ENCODE results near the gene VSTM2B.

VSTM2B gene

DNA sequence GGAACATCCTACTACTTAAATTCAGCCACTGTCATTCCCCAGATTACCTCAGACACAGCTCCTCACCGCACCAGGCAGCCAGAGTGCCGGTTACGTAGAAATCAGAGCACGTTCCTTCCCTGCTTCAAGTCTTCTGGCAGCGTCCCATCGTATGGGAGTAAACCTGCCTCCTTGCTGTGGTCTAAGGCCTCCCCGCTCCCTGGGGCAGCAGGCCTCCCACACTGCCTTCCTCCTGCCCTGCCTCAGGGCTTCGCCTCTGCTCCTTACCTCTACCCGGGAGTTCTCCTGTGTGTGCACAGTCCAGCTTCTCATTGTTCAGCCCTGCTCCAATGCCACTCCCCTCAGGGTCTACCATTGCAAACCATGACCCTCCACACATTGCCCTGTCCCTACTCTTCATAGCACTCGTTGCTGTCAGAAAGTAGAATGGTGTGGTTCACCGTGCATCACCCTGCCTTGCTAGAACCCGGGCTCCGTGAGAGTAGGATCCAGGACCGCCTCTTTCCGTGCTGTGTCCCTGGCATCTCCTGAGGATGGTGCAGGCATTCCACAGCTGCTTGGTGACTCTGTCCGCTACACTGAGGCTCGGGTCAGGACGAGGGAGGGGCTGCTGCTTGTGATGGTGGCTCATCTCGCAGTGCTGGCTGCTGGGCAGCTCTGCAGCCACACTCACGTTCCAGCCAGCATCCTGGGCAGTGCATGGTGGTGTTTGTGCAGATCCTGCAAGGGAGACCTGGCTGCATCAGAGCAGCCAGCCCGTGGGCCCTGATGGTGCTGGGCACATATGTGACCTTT, 87.2 kb downstream of the VSTM2B start:
- H3K27ac ChIP-seq (ENCODE audit: low read length): no peak overlapping the region
- H3K27me3 ChIP-seq (ENCODE audit: insufficient read depth, low read length): no peaks in the 10 kb centered on the region
- H3K4me1 ChIP-seq (ENCODE audit: insufficient read depth, low read length): no peaks in the 10 kb centered on the region
- peaks cover 42% of the 10 kb centered on the region for H3K36me3 ChIP-seq (ENCODE audit: insufficient read depth, low read depth, low read length)
- H3K9me3 ChIP-seq (ENCODE audit: insufficient read depth, low read depth, low read length): no peaks in the 10 kb centered on the region
- no peak overlapping the region for H3K9ac ChIP-seq (ENCODE audit: low read depth, low read length)
- no peak overlapping the region for H3K4me3 ChIP-seq (ENCODE audit: low read length)

GRCh38 chr19:29614046-29614445, 88.3 kb downstream of the VSTM2B start:
- no peaks in the 10 kb centered on the region for H3K9me3 ChIP-seq (ENCODE audit: insufficient read depth, low read depth, low read length)
- H3K36me3 ChIP-seq (ENCODE audit: insufficient read depth, low read depth, low read length): peaks cover 42% of the 10 kb centered on the region

More at GRCh38 chr19:29614046-29614445, 88.3 kb downstream of the VSTM2B start:
- H3K9ac ChIP-seq (ENCODE audit: low read depth, low read length): no peak overlapping the region
- no peak overlapping the region for H3K27ac ChIP-seq (ENCODE audit: low read length)
- H3K4me3 ChIP-seq (ENCODE audit: low read length): no peak overlapping the region
- H3K27me3 ChIP-seq (ENCODE audit: insufficient read depth, low read length): no peaks in the 10 kb centered on the region
- H3K4me1 ChIP-seq (ENCODE audit: insufficient read depth, low read length): no peaks in the 10 kb centered on the region
